A673 (cell line): ENCODE results near the gene HRH3. TPM values are rescaled to one million over a fixed set of nuclear protein-coding genes. Genes with fewer than 3 reads are reported as not detected.

ENCODE experiments used
- BruUV-seq: library from RNA; stranded (reverse); fragments of 400-500 nt; replicated peaks from 2 replicates; lab custom pipeline; 2021; lab: Mats Ljungman, UMichigan
- CTCF ChIA-PET: fragments of 300-600 bp; sonication (Branson Sonifier 250); formaldehyde crosslinking; loops from one replicate; lab custom pipeline; 2022; ENCODE audit warnings: antibody characterized with exemption; lab: Charles Lee
- POLR2A ChIA-PET: fragments of 300-600 bp; sonication (Branson Sonifier 250); formaldehyde crosslinking; loops from one replicate; lab custom pipeline; 2022; ENCODE audit warnings: antibody characterized with exemption; ENCODE audit not compliant: low non-redundant PET; lab: Charles Lee
- DNase-seq: peaks from one replicate; pipeline ENCODE4 v3.0.0-alpha.2; 2015; ENCODE audit warnings: low spot score
- H3K27ac ChIP-seq: fragments of 200-600 bp; sonication (generic); 2 replicates; pipeline ENCODE4 v1.5.1; 2016; ENCODE audit warnings: mixed run types, low read depth, mild to moderate bottlenecking, mixed read lengths, antibody characterized with exemption, low read length; ENCODE audit not compliant: poor library complexity, severe bottlenecking
- H3K27me3 ChIP-seq: fragments of 200-600 bp; sonication (generic); replicated peaks from 2 replicates; pipeline ENCODE4 v1.6.1; 2017; ENCODE audit warnings: mixed run types, low read depth, mild to moderate bottlenecking, mixed read lengths, antibody characterized with exemption, low read length; ENCODE audit not compliant: insufficient read depth, poor library complexity
- H3K36me3 ChIP-seq: fragments of 200-600 bp; sonication (generic); 2 replicates; pipeline ENCODE4 v1.6.1; 2016; ENCODE audit warnings: mixed run types, mild to moderate bottlenecking, mixed read lengths, antibody characterized with exemption, low read length; ENCODE audit not compliant: insufficient read depth, poor library complexity, severe bottlenecking
- H3K4me1 ChIP-seq: fragments of 200-600 bp; sonication (generic); 2 replicates; pipeline ENCODE4 v1.6.1; 2017; ENCODE audit warnings: mixed run types, mild to moderate bottlenecking, mixed read lengths, antibody characterized with exemption, low read length; ENCODE audit not compliant: insufficient read depth, poor library complexity, severe bottlenecking
- H3K4me3 ChIP-seq: fragments of 200-600 bp; sonication (generic); 2 replicates; pipeline ENCODE4 v1.5.1; 2016; ENCODE audit warnings: low read depth, mixed run types, mild to moderate bottlenecking, mixed read lengths, low read length; ENCODE audit not compliant: poor library complexity, severe bottlenecking
- H3K9me3 ChIP-seq: fragments of 200-600 bp; sonication (generic); 2 replicates; pipeline ENCODE4 v1.6.1; 2016; ENCODE audit warnings: mixed run types, low read depth, mild to moderate bottlenecking, mixed read lengths, antibody characterized with exemption, low read length; ENCODE audit not compliant: poor library complexity, severe bottlenecking
- EZH2 ChIP-seq: fragments of 200-600 bp; sonication (generic); IDR thresholded peaks from 2 replicates; pipeline ENCODE4 v1.6.1; 2017; ENCODE audit warnings: borderline replicate concordance, low read depth, mild to moderate bottlenecking, mixed read lengths, antibody characterized with exemption, low read length; ENCODE audit not compliant: poor library complexity, severe bottlenecking
- intact Hi-C: fragments of 100-400 bp; cut with micrococcal nuclease; formaldehyde crosslinking; loops from one replicate; pipeline ENCODE4 v1.10.0; 2022; ENCODE audit not compliant: unreplicated experiment
- total RNA-seq: library from RNA; stranded (reverse); gene quantifications from 2 replicates; pipeline ENCODE4 v1.2.3, GENCODE V29; 2021
- TF ChIP-seq, protein P1 (sequence below): fragments of 300-800, 200-600 bp; sonication (generic); conservative IDR thresholded peaks from 2 replicates; pipeline ENCODE4 v1.5.1; 2017; ENCODE audit warnings: low read depth, mild to moderate bottlenecking, antibody characterized with exemption, low read length, moderate library complexity, mixed read lengths

HRH3 gene
- total RNA-seq, 1 experiment from 2014 or later = not detected

GRCh38 chr20:62177307-62177706, 42.8 kb downstream of the HRH3 start:
- Histone ChIP-seq H3K27me3 (no peaks in the 10 kb centered on the region), H3K4me1 (peaks cover 4% of the 10 kb centered on the region), H3K27ac (no peak overlapping the region), H3K36me3 (peaks cover 24% of the 10 kb centered on the region), H3K4me3 (no peak overlapping the region), H3K9me3 (no peaks in the 10 kb centered on the region)
- intact Hi-C loops = no loop called here
- ChIA-PET CTCF (no interaction called here), POLR2A (interaction anchor here (0.7 kb wide), 1 partner anchor 184 kb away, joined by 3 read pairs; no protein-coding TSS in a partner anchor)
- BruUV-seq = no TSS peak
- no peak for DNase-seq
- no peak for TF ChIP-seq EZH2
- TF ChIP-seq, protein P1, sequence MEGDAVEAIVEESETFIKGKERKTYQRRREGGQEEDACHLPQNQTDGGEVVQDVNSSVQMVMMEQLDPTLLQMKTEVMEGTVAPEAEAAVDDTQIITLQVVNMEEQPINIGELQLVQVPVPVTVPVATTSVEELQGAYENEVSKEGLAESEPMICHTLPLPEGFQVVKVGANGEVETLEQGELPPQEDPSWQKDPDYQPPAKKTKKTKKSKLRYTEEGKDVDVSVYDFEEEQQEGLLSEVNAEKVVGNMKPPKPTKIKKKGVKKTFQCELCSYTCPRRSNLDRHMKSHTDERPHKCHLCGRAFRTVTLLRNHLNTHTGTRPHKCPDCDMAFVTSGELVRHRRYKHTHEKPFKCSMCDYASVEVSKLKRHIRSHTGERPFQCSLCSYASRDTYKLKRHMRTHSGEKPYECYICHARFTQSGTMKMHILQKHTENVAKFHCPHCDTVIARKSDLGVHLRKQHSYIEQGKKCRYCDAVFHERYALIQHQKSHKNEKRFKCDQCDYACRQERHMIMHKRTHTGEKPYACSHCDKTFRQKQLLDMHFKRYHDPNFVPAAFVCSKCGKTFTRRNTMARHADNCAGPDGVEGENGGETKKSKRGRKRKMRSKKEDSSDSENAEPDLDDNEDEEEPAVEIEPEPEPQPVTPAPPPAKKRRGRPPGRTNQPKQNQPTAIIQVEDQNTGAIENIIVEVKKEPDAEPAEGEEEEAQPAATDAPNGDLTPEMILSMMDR = no peak

- intact Hi-C loops = no loop called here
- Histone ChIP-seq H3K9me3 (no peaks in the 10 kb centered on the region), H3K4me1 (peaks cover under 1% of the 10 kb centered on the region), H3K36me3 (peaks cover 24% of the 10 kb centered on the region), H3K27me3 (no peaks in the 10 kb centered on the region), H3K27ac (no peak overlapping the region), H3K4me3 (no peak overlapping the region)
- BruUV-seq = no TSS peak
- ChIA-PET POLR2A (interaction anchor here (0.7 kb wide), 1 partner anchor 184 kb away, joined by 3 read pairs; no protein-coding TSS in a partner anchor), CTCF (no interaction called here)
- TF ChIP-seq, protein P1 = no peak
- TF ChIP-seq EZH2 = no peak
- DNase-seq = no peak
Observed at GRCh38 chr20:62176866-62177265, 43.2 kb downstream of the HRH3 start.

DNA sequence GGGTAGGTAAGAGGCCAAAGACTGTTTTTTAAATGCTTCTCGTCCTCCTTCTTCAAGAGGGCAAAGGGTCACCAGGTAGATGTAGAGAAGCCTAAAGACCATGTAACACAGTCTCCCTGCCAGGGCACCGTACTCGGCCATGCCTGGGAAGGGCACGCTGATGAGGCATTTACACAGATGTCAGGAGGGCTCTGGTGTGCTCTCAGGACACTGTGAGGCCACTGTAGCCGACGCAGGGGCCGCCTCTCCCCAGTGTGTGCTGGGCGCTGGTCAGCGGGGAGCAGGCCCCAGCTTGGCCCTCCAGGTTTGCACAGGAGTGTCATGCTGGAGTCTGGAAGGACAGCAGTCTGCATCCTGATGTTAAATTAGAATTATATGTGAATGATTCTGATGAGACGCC, 44.4 kb downstream of the HRH3 start:
- POLR2A ChIA-PET = no interaction called here
- CTCF ChIA-PET = interaction anchor here (0.6 kb wide), 1 partner anchor 127 kb away, joined by 7 read pairs; no protein-coding TSS in a partner anchor
- BruUV-seq = no TSS peak
- H3K4me1 ChIP-seq = no peaks in the 10 kb centered on the region
- no peaks in the 10 kb centered on the region for H3K27me3 ChIP-seq
- H3K36me3 ChIP-seq = peaks cover 17% of the 10 kb centered on the region
- intact Hi-C loops = no loop called here
- DNase-seq = no peak
- no peak overlapping the region for H3K4me3 ChIP-seq
- no peak overlapping the region for H3K27ac ChIP-seq
- H3K9me3 ChIP-seq = no peaks in the 10 kb centered on the region
- TF ChIP-seq, protein P1 = no peak
- no peak for TF ChIP-seq EZH2
